Measurements from ENCODE around the gene RNU6-7. TPM values are rescaled to one million over a fixed set of nuclear protein-coding genes. Genes with fewer than 3 reads are reported as not detected.

RNU6-7 gene
- total RNA-seq = not detected

- TF ChIP-seq, protein P1, sequence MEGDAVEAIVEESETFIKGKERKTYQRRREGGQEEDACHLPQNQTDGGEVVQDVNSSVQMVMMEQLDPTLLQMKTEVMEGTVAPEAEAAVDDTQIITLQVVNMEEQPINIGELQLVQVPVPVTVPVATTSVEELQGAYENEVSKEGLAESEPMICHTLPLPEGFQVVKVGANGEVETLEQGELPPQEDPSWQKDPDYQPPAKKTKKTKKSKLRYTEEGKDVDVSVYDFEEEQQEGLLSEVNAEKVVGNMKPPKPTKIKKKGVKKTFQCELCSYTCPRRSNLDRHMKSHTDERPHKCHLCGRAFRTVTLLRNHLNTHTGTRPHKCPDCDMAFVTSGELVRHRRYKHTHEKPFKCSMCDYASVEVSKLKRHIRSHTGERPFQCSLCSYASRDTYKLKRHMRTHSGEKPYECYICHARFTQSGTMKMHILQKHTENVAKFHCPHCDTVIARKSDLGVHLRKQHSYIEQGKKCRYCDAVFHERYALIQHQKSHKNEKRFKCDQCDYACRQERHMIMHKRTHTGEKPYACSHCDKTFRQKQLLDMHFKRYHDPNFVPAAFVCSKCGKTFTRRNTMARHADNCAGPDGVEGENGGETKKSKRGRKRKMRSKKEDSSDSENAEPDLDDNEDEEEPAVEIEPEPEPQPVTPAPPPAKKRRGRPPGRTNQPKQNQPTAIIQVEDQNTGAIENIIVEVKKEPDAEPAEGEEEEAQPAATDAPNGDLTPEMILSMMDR (IDR thresholded peaks at IDR 0.05) = no peak
- TF ChIP-seq POLR2A (IDR thresholded peaks at IDR 0.05) = no peak
- WGBS, 2 donors = 2 to 3% methylated on average over 38 to 40 of the region's 40 CpGs
- intact Hi-C loops (cut with DNase I; ENCODE audit: low total_unique reads) = no loop called here
- peak within 1 kb of the TSS; percentile 50 for H3K4me3 ChIP-seq (ENCODE audit: low read depth, poor library complexity, severe bottlenecking)
- DNase-seq (ENCODE audit: low spot score in 2 of 2) = no peak
Measured at GRCh38 chr14:32201816-32202490, at the start of gene RNU6-7. Gene RNU6-7 (plus strand): TSS chr14:32202045.

DNA sequence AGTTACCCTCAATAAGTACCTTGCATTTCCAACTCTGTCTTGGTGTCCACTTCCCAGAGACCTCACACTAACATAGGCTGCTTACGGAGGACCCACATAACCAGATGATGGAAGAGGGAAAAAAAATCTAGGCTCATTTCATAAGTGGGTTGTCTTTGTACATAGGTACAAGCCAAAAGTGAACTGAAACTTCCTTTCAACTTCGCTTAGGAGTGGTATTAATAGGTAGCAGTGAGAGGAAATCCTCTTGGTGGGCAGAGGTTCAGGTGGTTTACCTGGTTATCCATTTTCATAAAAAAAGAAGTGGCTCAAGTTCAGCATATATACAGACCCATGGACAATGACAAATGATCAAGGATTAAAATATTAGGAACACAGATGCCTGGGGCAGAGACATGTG, 35.8 kb upstream of the RNU6-7 start:
- intact Hi-C loops (cut with DNase I; ENCODE audit: low total_unique reads) = no loop called here
- TF ChIP-seq, protein P1 (IDR thresholded peaks at IDR 0.05) = no peak
- no peak for TF ChIP-seq POLR2A (IDR thresholded peaks at IDR 0.05)
- no peak for DNase-seq (ENCODE audit: low spot score in 2 of 2)
- no peak overlapping the region for H3K4me3 ChIP-seq (ENCODE audit: low read depth, poor library complexity, severe bottlenecking)
- WGBS, 2 donors = 87 to 96% methylated on average over 2 of the region's 2 CpGs

GRCh38 chr14:32166924-32167323, 34.9 kb upstream of the RNU6-7 start:
- WGBS, 2 donors = 90 to 96% methylated on average over 1 of the region's 1 CpG
- TF ChIP-seq, protein P1 (IDR thresholded peaks at IDR 0.05) = no peak
- TF ChIP-seq POLR2A (IDR thresholded peaks at IDR 0.05) = no peak
- no peak overlapping the region for H3K4me3 ChIP-seq (ENCODE audit: low read depth, poor library complexity, severe bottlenecking)
- intact Hi-C loops (cut with DNase I; ENCODE audit: low total_unique reads) = no loop called here
- DNase-seq (ENCODE audit: low spot score in 2 of 2) = no peak

DNA sequence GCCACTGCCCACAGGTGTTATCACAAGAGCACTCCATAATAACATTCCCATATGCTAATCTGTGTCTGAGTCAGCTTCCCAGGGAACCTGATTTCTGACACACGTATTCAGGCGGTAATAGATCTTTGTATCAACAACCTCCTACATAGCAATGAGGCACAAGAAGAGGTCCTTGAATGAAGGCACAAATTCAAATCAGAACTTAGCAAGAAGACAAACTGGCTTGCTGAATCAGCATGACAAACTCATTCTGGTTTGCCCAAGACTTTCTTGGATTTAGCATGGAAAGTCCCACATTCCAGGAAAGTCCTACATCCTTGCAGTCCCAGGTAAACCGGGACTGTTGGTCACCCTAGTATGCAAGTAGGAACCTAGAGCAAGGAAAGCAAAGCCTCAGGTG, 33.9 kb upstream of the RNU6-7 start:
- H3K4me3 ChIP-seq (ENCODE audit: low read depth, poor library complexity, severe bottlenecking) = no peak overlapping the region
- TF ChIP-seq, protein P1 (IDR thresholded peaks at IDR 0.05) = no peak
- TF ChIP-seq POLR2A (IDR thresholded peaks at IDR 0.05) = no peak
- 62 to 71% methylated on average over 3 of the region's 3 CpGs for WGBS, 2 donors
- no peak for DNase-seq (ENCODE audit: low spot score in 2 of 2)
- intact Hi-C loops (cut with DNase I; ENCODE audit: low total_unique reads) = no loop called here

DNA sequence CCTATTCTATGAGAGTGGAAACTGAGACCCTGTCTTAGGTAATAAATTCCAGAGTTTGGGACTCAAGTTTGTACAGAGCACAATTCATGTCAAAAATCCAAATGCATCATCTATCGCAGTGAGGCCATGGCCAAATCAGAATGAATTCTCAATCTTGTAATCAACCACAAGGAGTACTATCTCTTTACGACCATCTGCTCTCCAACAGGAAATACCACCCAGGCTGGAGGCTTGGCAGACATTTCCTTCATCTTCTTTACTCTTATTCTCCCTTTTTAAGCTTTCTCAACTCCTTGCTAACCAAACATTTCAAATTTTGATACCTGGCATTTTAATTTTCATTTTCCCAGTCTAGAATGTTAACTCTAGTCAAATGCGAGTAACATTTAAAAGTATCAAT, 32.7 kb upstream of the RNU6-7 start:
- intact Hi-C loops (cut with DNase I; ENCODE audit: low total_unique reads) = no loop called here
- TF ChIP-seq POLR2A (IDR thresholded peaks at IDR 0.05) = no peak
- TF ChIP-seq, protein P1 (IDR thresholded peaks at IDR 0.05) = no peak
- DNase-seq (ENCODE audit: low spot score in 2 of 2) = no peak
- no peak overlapping the region for H3K4me3 ChIP-seq (ENCODE audit: low read depth, poor library complexity, severe bottlenecking)
- WGBS, 2 donors = 79 to 80% methylated on average over 3 of the region's 3 CpGs

DNA sequence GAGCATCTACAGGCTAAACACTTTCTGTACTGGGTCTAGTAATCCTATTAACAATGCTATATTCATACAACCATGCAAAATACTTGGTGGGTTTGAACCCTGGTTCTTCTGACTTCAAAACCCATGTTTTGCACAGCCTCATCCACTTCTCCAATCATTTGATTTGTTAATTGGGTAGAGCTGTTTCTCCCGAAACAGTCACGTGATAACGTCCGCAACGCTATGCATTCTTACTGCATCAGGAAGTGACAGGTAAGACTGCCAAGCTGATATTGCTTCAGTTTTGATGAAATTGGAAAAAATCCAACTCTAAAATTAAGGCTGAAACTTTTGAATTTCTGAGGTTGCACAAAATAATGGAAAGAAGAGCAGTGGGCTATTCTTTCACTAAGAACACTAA, 30.4 kb upstream of the RNU6-7 start:
- no peak for TF ChIP-seq POLR2A (IDR thresholded peaks at IDR 0.05)
- TF ChIP-seq, protein P1 (IDR thresholded peaks at IDR 0.05) = no peak
- no peak overlapping the region for H3K4me3 ChIP-seq (ENCODE audit: low read depth, poor library complexity, severe bottlenecking)
- DNase-seq (ENCODE audit: low spot score in 2 of 2) = no peak
- 62 to 63% methylated on average over 5 of the region's 5 CpGs for WGBS, 2 donors
- intact Hi-C loops (cut with DNase I; ENCODE audit: low total_unique reads) = no loop called here
